COLO668 (cell line): Measurements from ENCODE around the gene CHRNA4.

Source experiments
- DNase-seq: peaks from one replicate; lab custom pipeline; 2025; ENCODE audit not compliant: unreplicated experiment; lab: John Stamatoyannopoulos, UW

The CHRNA4 gene

GRCh38 chr20:63379296-63379695 is 18.1 kb upstream of the CHRNA4 start:
- no peak for DNase-seq

- no peak for DNase-seq
Observed at GRCh38 chr20:63378626-63379025, 17.5 kb upstream of the CHRNA4 start.

- no peak for DNase-seq
Observed at GRCh38 chr20:63377951-63378381, 16.8 kb upstream of the CHRNA4 start.

GRCh38 chr20:63377256-63377941 is 16.2 kb upstream of the CHRNA4 start:
- peak; percentile 17 for DNase-seq

- DNase-seq = no peak
Observed at GRCh38 chr20:63376283-63377250, 15.4 kb upstream of the CHRNA4 start.

GRCh38 chr20:63375438-63375837 is 14.3 kb upstream of the CHRNA4 start:
- no peak for DNase-seq

- no peak for DNase-seq
Observed at GRCh38 chr20:63374504-63374903, 13.4 kb upstream of the CHRNA4 start.

GRCh38 chr20:63373996-63374395 is 12.8 kb upstream of the CHRNA4 start:
- DNase-seq = no peak

- DNase-seq = no peak
Observed at GRCh38 chr20:63372971-63373885, 12.1 kb upstream of the CHRNA4 start.

GRCh38 chr20:63371291-63371865 is 10.2 kb upstream of the CHRNA4 start:
- no peak for DNase-seq

GRCh38 chr20:63370618-63371187 is 9.6 kb upstream of the CHRNA4 start:
- no peak for DNase-seq

- DNase-seq = no peak
Observed at GRCh38 chr20:63369724-63370617, 8.8 kb upstream of the CHRNA4 start.

GRCh38 chr20:63369024-63369530 is 7.9 kb upstream of the CHRNA4 start:
- no peak for DNase-seq

GRCh38 chr20:63368151-63368550 is 7.0 kb upstream of the CHRNA4 start:
- no peak for DNase-seq

GRCh38 chr20:63367446-63368055 is 6.4 kb upstream of the CHRNA4 start:
- DNase-seq = no peak

- DNase-seq = no peak
Observed at GRCh38 chr20:63366390-63367365, 5.5 kb upstream of the CHRNA4 start.

GRCh38 chr20:63365601-63366389 is 4.6 kb upstream of the CHRNA4 start:
- DNase-seq = no peak
